ENCODE measurements around the gene RIPOR2.
A peak's percentile ranks its signal among the peaks of the same experiment; 100 is the strongest.

The RIPOR2 gene

GRCh38 chr6:24844061-24844460 lies 91.7 kb downstream of the RIPOR2 start:
- Histone ChIP-seq H3K4me1 (peaks cover 7% of the 10 kb centered on the region), H3K27me3 (ENCODE audit: low read depth) (no peaks in the 10 kb centered on the region), H3K9me3 (no peaks in the 10 kb centered on the region), H3K4me3 (no peak overlapping the region), H3K36me3 (replicated peaks) (no peaks in the 10 kb centered on the region)
- in situ Hi-C loops (cut with MboI; ENCODE audit: low sequenced_read_pairs): no loop called here
- DNase-seq (ENCODE audit: low spot score in 2 of 2): no peak

GRCh38 chr6:24840187-24840586 lies 95.6 kb downstream of the RIPOR2 start:
- Histone ChIP-seq H3K36me3 (replicated peaks) (no peaks in the 10 kb centered on the region), H3K4me1 (peaks cover 7% of the 10 kb centered on the region), H3K27me3 (ENCODE audit: low read depth) (no peaks in the 10 kb centered on the region)

GRCh38 chr6:24838994-24839393 lies 96.8 kb downstream of the RIPOR2 start:
- H3K4me3 ChIP-seq: no peak overlapping the region
- no peaks in the 10 kb centered on the region for H3K27me3 ChIP-seq (ENCODE audit: low read depth)
- no peaks in the 10 kb centered on the region for H3K36me3 ChIP-seq (replicated peaks)
- H3K9me3 ChIP-seq: no peaks in the 10 kb centered on the region
- DNase-seq (ENCODE audit: low spot score in 2 of 2): no peak
- peaks cover 6% of the 10 kb centered on the region for H3K4me1 ChIP-seq
- in situ Hi-C loops (cut with MboI; ENCODE audit: low sequenced_read_pairs): no loop called here

More at GRCh38 chr6:24840187-24840586, 95.6 kb downstream of the RIPOR2 start:
- DNase-seq (ENCODE audit: low spot score in 2 of 2): no peak
- Histone ChIP-seq H3K9me3 (no peaks in the 10 kb centered on the region), H3K4me3 (no peak overlapping the region)
- in situ Hi-C loops (cut with MboI; ENCODE audit: low sequenced_read_pairs): no loop called here

- no peaks in the 10 kb centered on the region for H3K27me3 ChIP-seq (ENCODE audit: low read depth)
- H3K9me3 ChIP-seq: no peaks in the 10 kb centered on the region
- DNase-seq (ENCODE audit: low spot score in 2 of 2): no peak
- in situ Hi-C loops (cut with MboI; ENCODE audit: low sequenced_read_pairs): no loop called here
- no peak overlapping the region for H3K4me3 ChIP-seq
- no peaks in the 10 kb centered on the region for H3K36me3 ChIP-seq (replicated peaks)
- no peaks in the 10 kb centered on the region for H3K4me1 ChIP-seq
Measured at GRCh38 chr6:24838081-24838480, 97.7 kb downstream of the RIPOR2 start.

GRCh38 chr6:24836109-24836508 lies 99.7 kb downstream of the RIPOR2 start:
- in situ Hi-C loops (cut with MboI; ENCODE audit: low sequenced_read_pairs): no loop called here
- H3K4me3 ChIP-seq: no peak overlapping the region
- H3K4me1 ChIP-seq: no peaks in the 10 kb centered on the region
- no peaks in the 10 kb centered on the region for H3K27me3 ChIP-seq (ENCODE audit: low read depth)
- no peaks in the 10 kb centered on the region for H3K9me3 ChIP-seq
- no peak for DNase-seq (ENCODE audit: low spot score in 2 of 2)
- H3K36me3 ChIP-seq (replicated peaks): no peaks in the 10 kb centered on the region

GRCh38 chr6:24833711-24834386 lies 101.9 kb downstream of the RIPOR2 start:
- in situ Hi-C loops (cut with MboI; ENCODE audit: low sequenced_read_pairs): no loop called here
- Histone ChIP-seq H3K4me1 (peaks cover 4% of the 10 kb centered on the region; the same call in 1 of the 2 replicates), H3K36me3 (replicated peaks) (no peaks in the 10 kb centered on the region)

GRCh38 chr6:24832794-24833193 lies 103.0 kb downstream of the RIPOR2 start:
- no peak for DNase-seq (ENCODE audit: low spot score in 2 of 2)
- Histone ChIP-seq H3K9me3 (no peaks in the 10 kb centered on the region), H3K4me1 (peaks cover 4% of the 10 kb centered on the region; the same call in 1 of the 2 replicates), H3K36me3 (replicated peaks) (no peaks in the 10 kb centered on the region), H3K4me3 (no peak overlapping the region), H3K27me3 (ENCODE audit: low read depth) (no peaks in the 10 kb centered on the region)
- in situ Hi-C loops (cut with MboI; ENCODE audit: low sequenced_read_pairs): no loop called here

More at GRCh38 chr6:24833711-24834386, 101.9 kb downstream of the RIPOR2 start:
- Histone ChIP-seq H3K9me3 (no peaks in the 10 kb centered on the region), H3K4me3 (no peak overlapping the region), H3K27me3 (ENCODE audit: low read depth) (no peaks in the 10 kb centered on the region)
- no peak for DNase-seq (ENCODE audit: low spot score in 2 of 2)

- in situ Hi-C loops (cut with MboI; ENCODE audit: low sequenced_read_pairs): no loop called here
Measured at GRCh38 chr6:24831771-24832716, 103.7 kb downstream of the RIPOR2 start.

GRCh38 chr6:24829657-24830056 lies 106.1 kb downstream of the RIPOR2 start:
- H3K9me3 ChIP-seq: no peaks in the 10 kb centered on the region
- DNase-seq (ENCODE audit: low spot score in 2 of 2): peak; percentile 32 to 51
- H3K27me3 ChIP-seq (ENCODE audit: low read depth): no peaks in the 10 kb centered on the region
- H3K4me1 ChIP-seq: peaks cover 15% of the 10 kb centered on the region
- H3K36me3 ChIP-seq (replicated peaks): no peaks in the 10 kb centered on the region
- in situ Hi-C loops (cut with MboI; ENCODE audit: low sequenced_read_pairs): no loop called here
- no peak overlapping the region for H3K4me3 ChIP-seq

More at GRCh38 chr6:24831771-24832716, 103.7 kb downstream of the RIPOR2 start:
- no peaks in the 10 kb centered on the region for H3K9me3 ChIP-seq
- H3K27me3 ChIP-seq (ENCODE audit: low read depth): no peaks in the 10 kb centered on the region
- no peak overlapping the region for H3K4me3 ChIP-seq
- peaks cover 6% of the 10 kb centered on the region for H3K4me1 ChIP-seq
- H3K36me3 ChIP-seq (replicated peaks): no peaks in the 10 kb centered on the region
- no peak for DNase-seq (ENCODE audit: low spot score in 2 of 2)

- in situ Hi-C loops (cut with MboI; ENCODE audit: low sequenced_read_pairs): no loop called here
- no peaks in the 10 kb centered on the region for H3K9me3 ChIP-seq
- no peak overlapping the region for H3K4me3 ChIP-seq
- no peaks in the 10 kb centered on the region for H3K36me3 ChIP-seq (replicated peaks)
- DNase-seq (ENCODE audit: low spot score in 2 of 2): no peak
- H3K4me1 ChIP-seq: peaks cover 15% of the 10 kb centered on the region
- H3K27me3 ChIP-seq (ENCODE audit: low read depth): no peaks in the 10 kb centered on the region
Measured at GRCh38 chr6:24827970-24828369, 107.8 kb downstream of the RIPOR2 start.

GRCh38 chr6:24827162-24827561 lies 108.6 kb downstream of the RIPOR2 start:
- Histone ChIP-seq H3K9me3 (no peaks in the 10 kb centered on the region), H3K4me3 (no peak overlapping the region), H3K27me3 (ENCODE audit: low read depth) (no peaks in the 10 kb centered on the region), H3K4me1 (peaks cover 15% of the 10 kb centered on the region), H3K36me3 (replicated peaks) (no peaks in the 10 kb centered on the region)
- DNase-seq (ENCODE audit: low spot score in 2 of 2): no peak
- in situ Hi-C loops (cut with MboI; ENCODE audit: low sequenced_read_pairs): no loop called here

- Histone ChIP-seq H3K36me3 (replicated peaks) (no peaks in the 10 kb centered on the region), H3K9me3 (no peaks in the 10 kb centered on the region), H3K4me3 (no peak overlapping the region), H3K4me1 (peaks cover 15% of the 10 kb centered on the region), H3K27me3 (ENCODE audit: low read depth) (no peaks in the 10 kb centered on the region)
- in situ Hi-C loops (cut with MboI; ENCODE audit: low sequenced_read_pairs): no loop called here
- DNase-seq (ENCODE audit: low spot score in 2 of 2): no peak
Measured at GRCh38 chr6:24825130-24825630, 110.6 kb downstream of the RIPOR2 start.

GRCh38 chr6:24824142-24824938 lies 111.4 kb downstream of the RIPOR2 start:
- H3K36me3 ChIP-seq (replicated peaks): no peaks in the 10 kb centered on the region
- peaks cover 11% of the 10 kb centered on the region for H3K4me1 ChIP-seq
- DNase-seq (ENCODE audit: low spot score in 2 of 2): no peak
- H3K9me3 ChIP-seq: no peaks in the 10 kb centered on the region
- no peak overlapping the region for H3K4me3 ChIP-seq
- in situ Hi-C loops (cut with MboI; ENCODE audit: low sequenced_read_pairs): no loop called here
- no peaks in the 10 kb centered on the region for H3K27me3 ChIP-seq (ENCODE audit: low read depth)
